Activated naive CD4-positive, alpha-beta T cell treated with anti-CD3 and anti-CD28 coated beads, Interleukin-2, amount 50 U/mL, for 72 hours (primary cell): ENCODE measurements around the gene VWF. TPM values are rescaled to one million over a fixed set of nuclear protein-coding genes. Genes with fewer than 3 reads are reported as not detected.

Experiments
- ATAC-seq, 2 donors: fragments of 150-1000 bp; cut with Tn5 transposase; 2 replicates each; pipeline ENCODE4 v1.10.0; 2021; ENCODE audit warnings: mild to moderate bottlenecking in 2 of 2, moderate library complexity in 2 of 2
- DNase-seq, 2 donors: peaks; one replicate each; pipeline ENCODE4 v3.0.0; 2021 to 2022; ENCODE audit warnings: low spot score in 2 of 2
- H3K27ac Mint-ChIP-seq, 2 donors: one replicate each; pipeline ENCODE4 v1.8.0; 2022; ENCODE audit warnings: mild to moderate bottlenecking in 2 of 2, mixed read lengths in 2 of 2
- H3K36me3 Mint-ChIP-seq, 2 donors: one replicate each; pipeline ENCODE4 v1.8.0; 2022; ENCODE audit warnings: mixed read lengths in 2 of 2
- H3K9me3 Mint-ChIP-seq, 2 donors: one replicate each; pipeline ENCODE4 v1.8.0; 2022; ENCODE audit warnings: mixed read lengths in 2 of 2
- total RNA-seq, 2 donors: library from RNA; stranded (reverse); gene quantifications; one replicate each; pipeline ENCODE4 v1.2.3, GENCODE V29; 2022

VWF gene
- total RNA-seq, 2 donors from 2014 or later: 0.12 TPM; not detected in 1

GRCh38 chr12:5916785-5917290, 207.6 kb downstream of the VWF start:
- no peaks in the 10 kb centered on the region for H3K36me3 Mint-ChIP-seq
- H3K9me3 Mint-ChIP-seq: no peaks in the 10 kb centered on the region
- ATAC-seq (no peak), DNase-seq (no peak)
- H3K27ac Mint-ChIP-seq: no peak overlapping the region

- H3K9me3 Mint-ChIP-seq: no peaks in the 10 kb centered on the region
- no peak overlapping the region for H3K27ac Mint-ChIP-seq
- no peak for ATAC-seq
- DNase-seq: no peak
- H3K36me3 Mint-ChIP-seq: no peaks in the 10 kb centered on the region
These were observed 209.0 kb downstream of the VWF start for GRCh38 chr12:5915511-5915910.

- H3K9me3 Mint-ChIP-seq: no peaks in the 10 kb centered on the region
- H3K36me3 Mint-ChIP-seq: no peaks in the 10 kb centered on the region
- no peak for DNase-seq
- no peak overlapping the region for H3K27ac Mint-ChIP-seq
- ATAC-seq: no peak
These were observed 209.9 kb downstream of the VWF start for GRCh38 chr12:5914387-5915149.

GRCh38 chr12:5913387-5913786, 211.1 kb downstream of the VWF start:
- ATAC-seq (no peak), DNase-seq (no peak)
- Mint-ChIP-seq H3K9me3 (no peaks in the 10 kb centered on the region), H3K36me3 (no peaks in the 10 kb centered on the region), H3K27ac (no peak overlapping the region)

DNA sequence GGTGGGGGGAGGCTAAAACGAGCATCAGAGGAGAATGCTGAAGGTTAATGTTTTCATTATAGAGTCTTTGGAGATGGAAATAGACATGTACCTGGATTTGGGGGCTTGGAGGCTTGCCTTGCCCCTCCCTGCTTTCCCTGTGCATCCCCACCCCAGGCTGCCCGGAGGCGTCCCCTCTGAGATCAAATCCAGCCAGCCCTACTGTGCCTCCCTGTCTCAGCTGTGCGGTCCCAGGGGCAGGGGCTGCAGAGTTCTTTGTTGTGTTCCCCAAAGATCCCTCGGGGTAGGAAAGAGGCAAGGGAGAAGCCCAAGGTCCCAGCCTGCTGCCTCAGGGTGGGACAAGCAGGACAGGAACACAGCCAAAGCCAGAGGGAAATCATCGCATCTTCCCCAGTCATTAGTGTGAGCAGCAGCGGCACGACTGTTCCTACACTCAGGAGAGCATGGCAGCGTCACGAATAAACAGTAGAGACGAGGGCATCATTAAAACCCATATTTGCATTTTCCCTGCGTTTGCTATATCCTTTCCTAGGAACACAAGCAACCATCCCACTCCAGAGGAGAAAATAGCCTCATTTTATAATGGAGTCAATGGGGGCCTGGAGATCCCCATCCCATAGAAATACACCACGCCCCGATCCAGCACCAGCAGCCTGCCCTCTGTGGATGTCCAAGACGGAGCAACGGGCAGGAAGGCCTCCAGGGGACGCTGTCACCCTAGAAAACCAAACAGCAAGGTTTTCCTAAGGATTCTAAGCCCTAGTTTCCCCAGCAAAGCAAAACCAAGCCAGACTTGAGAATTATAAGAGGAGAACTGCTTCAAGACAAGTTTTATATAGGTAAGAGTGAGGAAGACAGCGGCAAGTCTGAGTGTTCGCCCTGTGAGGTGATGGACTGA, 211.8 kb downstream of the VWF start:
- Mint-ChIP-seq H3K9me3 (no peaks in the 10 kb centered on the region), H3K27ac (no peak overlapping the region), H3K36me3 (no peaks in the 10 kb centered on the region)
- DNase-seq (no peak), ATAC-seq (no peak)

DNA sequence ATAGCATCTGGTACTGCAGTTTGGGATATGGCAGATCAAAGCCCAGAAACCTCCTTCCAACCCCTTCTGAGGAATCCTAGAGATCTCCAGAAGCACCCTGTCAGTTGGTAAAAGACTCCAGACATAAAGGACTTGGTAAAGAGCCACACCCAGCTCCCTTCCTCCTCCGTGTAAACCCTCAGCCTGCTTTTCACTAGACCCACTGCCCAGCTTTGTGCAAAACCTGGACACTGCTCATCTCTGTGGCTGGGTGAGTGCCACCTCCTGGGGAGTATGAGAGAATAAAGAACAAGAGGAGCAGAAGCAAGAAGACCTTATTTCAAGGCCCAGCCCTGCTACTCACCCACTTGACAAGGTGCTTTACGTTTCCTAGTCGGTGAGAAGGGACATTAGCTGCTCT, 212.5 kb downstream of the VWF start:
- no peaks in the 10 kb centered on the region for H3K9me3 Mint-ChIP-seq
- no peak for DNase-seq
- no peak overlapping the region for H3K27ac Mint-ChIP-seq
- no peak for ATAC-seq
- H3K36me3 Mint-ChIP-seq: no peaks in the 10 kb centered on the region

DNA sequence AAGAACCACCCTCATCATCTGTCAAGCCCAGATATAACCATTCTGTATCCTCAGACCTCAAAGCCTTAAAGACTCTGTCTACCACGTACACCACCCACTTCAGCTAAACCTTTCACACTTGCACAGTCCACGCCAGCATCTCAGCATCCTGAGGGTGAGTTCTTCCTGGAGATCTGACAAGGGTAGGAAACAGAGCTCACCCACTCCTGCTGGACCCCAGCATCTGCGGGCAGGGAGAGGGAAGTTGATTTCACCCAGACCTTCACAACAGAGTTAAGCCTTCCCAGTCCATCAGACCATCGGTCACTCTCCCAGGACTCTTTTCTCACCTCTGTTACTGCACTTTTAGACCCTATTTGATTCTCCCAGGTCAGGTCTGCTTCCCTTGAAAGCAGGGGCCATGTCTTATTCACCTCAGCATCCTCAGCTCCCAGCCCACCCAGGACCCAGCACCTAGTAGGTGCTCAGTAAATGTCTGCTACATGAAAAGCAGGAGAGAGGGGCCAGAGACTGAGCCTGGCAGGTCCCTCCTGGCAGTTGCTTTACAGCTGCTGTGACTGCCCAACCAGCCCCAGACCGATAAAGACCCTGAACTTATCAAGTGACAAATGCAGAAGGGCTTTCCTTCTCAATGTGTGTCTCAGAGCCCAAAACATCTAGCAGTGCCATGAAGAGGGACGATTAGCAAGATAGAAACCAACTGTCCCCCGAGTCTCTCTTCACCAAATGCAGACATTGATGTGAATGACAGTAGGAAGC, 213.5 kb downstream of the VWF start:
- H3K36me3 Mint-ChIP-seq: no peaks in the 10 kb centered on the region
- DNase-seq (no peak), ATAC-seq (no peak)
- H3K27ac Mint-ChIP-seq: no peak overlapping the region
- H3K9me3 Mint-ChIP-seq: no peaks in the 10 kb centered on the region

GRCh38 chr12:5909560-5909959, 214.9 kb downstream of the VWF start:
- no peaks in the 10 kb centered on the region for H3K9me3 Mint-ChIP-seq
- DNase-seq (no peak), ATAC-seq (no peak)
- no peak overlapping the region for H3K27ac Mint-ChIP-seq
- no peaks in the 10 kb centered on the region for H3K36me3 Mint-ChIP-seq

DNA sequence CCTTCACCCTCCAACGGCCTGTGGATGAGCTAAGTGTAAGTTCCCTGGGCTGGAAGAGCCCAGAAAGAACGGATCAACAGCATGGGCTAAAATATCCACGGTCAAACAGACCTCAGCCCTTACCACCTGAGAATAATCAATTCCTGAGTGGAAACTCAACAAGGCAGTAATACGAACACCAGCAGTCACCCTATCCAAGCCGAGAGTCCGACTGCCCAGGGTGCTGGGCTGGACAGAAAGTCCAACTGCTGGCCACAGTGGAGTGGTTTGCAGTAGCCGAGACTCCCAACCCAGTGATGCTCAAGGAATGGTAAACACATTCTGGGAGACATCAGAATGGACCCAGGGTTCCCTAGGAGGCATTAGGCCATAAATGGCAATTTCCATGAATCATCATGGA, 216.2 kb downstream of the VWF start:
- no peaks in the 10 kb centered on the region for H3K36me3 Mint-ChIP-seq

GRCh38 chr12:5907807-5908206, 216.7 kb downstream of the VWF start:
- Mint-ChIP-seq H3K27ac (no peak overlapping the region), H3K36me3 (no peaks in the 10 kb centered on the region), H3K9me3 (no peaks in the 10 kb centered on the region)
- no peak for ATAC-seq
- no peak for DNase-seq

More for the DNA sequence above, 216.2 kb downstream of the VWF start:
- no peak for ATAC-seq
- Mint-ChIP-seq H3K9me3 (no peaks in the 10 kb centered on the region), H3K27ac (no peak overlapping the region)
- no peak for DNase-seq

GRCh38 chr12:5905757-5906156, 218.7 kb downstream of the VWF start:
- DNase-seq (no peak), ATAC-seq (no peak)
- no peak overlapping the region for H3K27ac Mint-ChIP-seq
- no peaks in the 10 kb centered on the region for H3K36me3 Mint-ChIP-seq
- no peaks in the 10 kb centered on the region for H3K9me3 Mint-ChIP-seq

DNA sequence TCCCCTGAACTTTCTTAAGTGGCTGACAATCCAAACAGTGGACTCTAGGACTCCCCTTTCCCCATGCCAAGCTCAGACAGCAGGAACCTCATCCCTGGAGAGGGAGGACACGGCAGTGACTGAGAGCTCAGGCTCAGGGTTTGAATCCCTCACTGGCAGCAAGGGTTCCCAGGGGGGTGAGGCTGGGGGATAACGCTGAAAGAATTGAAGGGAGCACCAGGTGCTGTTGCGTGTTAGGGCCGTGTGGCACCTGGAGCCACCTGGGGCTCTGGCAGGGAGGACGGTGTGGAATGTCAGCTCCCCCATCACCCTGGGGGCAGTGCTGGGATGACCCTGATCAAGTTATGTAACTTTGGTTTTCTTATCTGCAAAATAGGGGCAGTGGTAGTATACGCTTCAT, 219.5 kb downstream of the VWF start:
- ATAC-seq (no peak), DNase-seq (no peak)
- Mint-ChIP-seq H3K27ac (no peak overlapping the region), H3K36me3 (no peaks in the 10 kb centered on the region), H3K9me3 (no peaks in the 10 kb centered on the region)

DNA sequence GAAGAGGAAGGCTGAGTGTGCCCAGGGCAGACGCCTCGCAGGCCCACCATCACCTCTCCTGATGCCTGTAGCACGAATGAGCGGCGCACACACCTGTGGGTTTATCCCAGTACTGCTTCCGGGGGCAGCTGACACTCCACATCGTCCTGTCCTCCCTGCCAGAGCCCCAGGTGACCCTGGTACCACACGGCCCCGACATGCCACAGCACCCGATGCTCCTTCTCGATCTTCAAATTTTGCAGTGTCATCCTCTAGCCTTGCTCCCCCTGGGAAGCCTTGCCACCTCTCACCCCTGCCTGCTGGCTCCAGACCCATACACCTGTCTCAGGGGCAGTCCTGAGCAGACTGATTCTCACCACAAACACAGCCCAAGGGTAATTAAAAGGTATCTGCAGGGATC, 220.0 kb downstream of the VWF start:
- ATAC-seq: no peak
- H3K27ac Mint-ChIP-seq: no peak overlapping the region
- H3K9me3 Mint-ChIP-seq: no peaks in the 10 kb centered on the region
- no peak for DNase-seq
- no peaks in the 10 kb centered on the region for H3K36me3 Mint-ChIP-seq

- DNase-seq (no peak), ATAC-seq (no peak)
- Mint-ChIP-seq H3K9me3 (no peaks in the 10 kb centered on the region), H3K27ac (no peak overlapping the region), H3K36me3 (no peaks in the 10 kb centered on the region)
These were observed 221.7 kb downstream of the VWF start for GRCh38 chr12:5902736-5903135.

DNA sequence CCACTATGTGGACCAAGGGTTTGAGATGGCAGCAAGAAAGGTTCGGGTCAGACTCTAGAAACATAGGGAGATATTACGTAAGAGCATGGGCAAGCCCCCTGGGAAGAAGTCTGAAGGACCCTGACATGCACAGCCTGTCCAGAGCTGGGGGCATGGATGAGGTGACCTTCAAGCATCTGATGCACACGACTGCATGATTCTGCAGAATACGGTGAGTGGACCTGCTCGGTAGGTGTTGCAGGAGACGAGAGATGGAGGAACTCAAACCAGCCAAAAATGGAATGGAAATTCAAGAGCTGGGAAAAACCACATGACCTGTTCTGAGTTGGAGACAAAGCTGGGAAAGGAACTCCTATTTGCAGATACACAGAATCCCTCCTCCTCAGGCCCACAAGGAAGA, 223.1 kb downstream of the VWF start:
- Mint-ChIP-seq H3K36me3 (no peaks in the 10 kb centered on the region), H3K27ac (no peak overlapping the region), H3K9me3 (peaks cover 0 to 4% of the 10 kb centered on the region in 2 donors)
- ATAC-seq (no peak), DNase-seq (no peak)

DNA sequence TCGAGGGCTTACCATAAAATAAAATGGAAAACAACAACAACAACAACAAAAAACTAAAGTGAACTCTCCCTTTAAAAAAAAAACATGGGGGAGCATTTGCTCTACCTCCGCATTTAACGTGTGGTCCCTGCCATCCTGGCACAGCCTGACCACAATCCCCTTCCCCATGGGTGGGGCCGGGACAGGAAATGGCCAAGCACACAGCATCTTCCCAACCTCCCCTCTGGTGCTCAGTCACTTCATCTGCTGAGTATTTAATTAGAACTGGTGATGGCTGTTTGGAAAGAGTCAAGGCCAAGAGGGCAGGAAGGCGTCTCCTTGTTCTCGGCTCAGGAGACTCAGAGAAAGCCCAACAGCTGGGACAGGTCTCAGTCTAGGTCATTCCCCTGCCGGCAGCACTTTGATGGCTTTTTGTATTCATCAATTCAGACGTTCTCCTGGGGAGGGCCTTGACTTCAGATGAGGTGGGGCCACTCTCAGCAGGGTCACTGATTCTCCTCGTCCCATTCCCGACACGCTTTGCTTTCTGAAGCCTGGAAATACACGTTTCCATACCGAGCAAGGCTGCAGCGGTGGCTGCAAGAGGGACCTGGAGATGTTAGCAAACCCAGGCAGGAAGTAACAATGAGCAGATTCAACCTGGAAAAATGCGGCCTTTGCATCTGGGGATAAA, 223.8 kb downstream of the VWF start:
- H3K36me3 Mint-ChIP-seq: no peaks in the 10 kb centered on the region
- DNase-seq: no peak
- H3K27ac Mint-ChIP-seq: no peak overlapping the region
- H3K9me3 Mint-ChIP-seq: peaks cover 0 to 4% of the 10 kb centered on the region in 2 donors
- ATAC-seq: no peak
